H1 (cell line): ENCODE data around the gene RPL6.

Experiments
- CHD7 ChIP-seq: fragments of 300-600 bp; sonication (generic); IDR thresholded peaks from 2 replicates; pipeline ENCODE4 v1.7.1; 2012; ENCODE audit warnings: low read length, moderate library complexity, mild to moderate bottlenecking, inconsistent platforms; ENCODE audit not compliant: insufficient replicate concordance
- EP300 ChIP-seq, 2 experiments: IDR thresholded peaks; 1 replicate in 1 of 2; 2 replicates in 1 of 2; pipeline ENCODE4 v1.6.1; 2011 to 2012; ENCODE audit warnings: low read depth in 2 of 2, low read length in 2 of 2, mild to moderate bottlenecking in 2 of 2, borderline replicate concordance in 1 of 2, inconsistent platforms in 1 of 2, moderate library complexity in 1 of 2

- TF ChIP-seq CHD7 (no peak), EP300 (IDR thresholded peaks at IDR 0.05; ENCODE audit: borderline replicate concordance in 1 of 2, low read depth in 2 of 2, low read length in 2 of 2) (no peak)
Measured at GRCh38 chr12:112413855-112414625, 4.6 kb upstream of the RPL6 start.
